H9 (cell line): ENCODE results near the gene EPS8L1. TPM values are rescaled to one million over a fixed set of nuclear protein-coding genes. Genes with fewer than 3 reads are reported as not detected.

Source experiments
- DNase-seq: peaks from one replicate; pipeline ENCODE4 v3.0.0-alpha.2; 2017
- H2AFZ ChIP-seq: one replicate; pipeline ENCODE4 v1.6.1; 2013; ENCODE audit warnings: mild to moderate bottlenecking, low read length, control low read depth, moderate library complexity
- H2AK5ac ChIP-seq: 2 replicates; pipeline ENCODE4 v1.6.1; 2013; ENCODE audit warnings: low read length, control low read depth, mixed read lengths; ENCODE audit not compliant: insufficient read length
- H2BK120ac ChIP-seq: one replicate; pipeline ENCODE4 v1.6.1; 2013; ENCODE audit warnings: low read depth, mild to moderate bottlenecking, low read length, control low read depth, inconsistent platforms; ENCODE audit not compliant: poor library complexity, severe bottlenecking
- H2BK12ac ChIP-seq: 2 replicates; pipeline ENCODE4 v1.6.1; 2013; ENCODE audit warnings: low read length, control low read depth, mixed read lengths, low read depth; ENCODE audit not compliant: insufficient read length
- H2BK15ac ChIP-seq: 2 replicates; pipeline ENCODE4 v1.6.1; 2013; ENCODE audit warnings: low read depth, low read length, control low read depth
- H2BK20ac ChIP-seq: one replicate; pipeline ENCODE4 v1.6.1; 2013; ENCODE audit warnings: low read depth, mild to moderate bottlenecking, low read length, control low read depth, inconsistent platforms; ENCODE audit not compliant: poor library complexity, severe bottlenecking
- H2BK5ac ChIP-seq: 2 replicates; pipeline ENCODE4 v1.6.1; 2013; ENCODE audit warnings: low read length, control low read depth, mixed read lengths; ENCODE audit not compliant: insufficient read length
- H3K14ac ChIP-seq: 2 replicates; pipeline ENCODE4 v1.6.1; 2013; ENCODE audit warnings: low read length, control low read depth; ENCODE audit not compliant: insufficient read depth
- H3K18ac ChIP-seq: 2 replicates; pipeline ENCODE4 v1.6.1; 2013; ENCODE audit warnings: low read depth, mild to moderate bottlenecking, mixed read lengths, low read length, control low read depth; ENCODE audit not compliant: insufficient read length
- H3K23ac ChIP-seq: 2 replicates; pipeline ENCODE4 v1.6.1; 2013; ENCODE audit warnings: low read length, control low read depth, mixed read lengths, low read depth; ENCODE audit not compliant: insufficient read length
- H3K23me2 ChIP-seq: 2 replicates; pipeline ENCODE4 v1.6.1; 2013; ENCODE audit warnings: low read depth, mild to moderate bottlenecking, mixed read lengths, low read length, control low read depth; ENCODE audit not compliant: insufficient read length, poor library complexity, severe bottlenecking
- H3K27ac ChIP-seq: 2 replicates; pipeline ENCODE4 v1.5.1; 2013; ENCODE audit warnings: low read length, control low read depth, mixed read lengths, low read depth; ENCODE audit not compliant: insufficient read length
- H3K27me3 ChIP-seq: 2 replicates; pipeline ENCODE4 v1.6.1; 2013; ENCODE audit warnings: low read length, control low read depth, inconsistent platforms; ENCODE audit not compliant: insufficient read depth
- H3K4ac ChIP-seq: 2 replicates; pipeline ENCODE4 v1.6.1; 2013; ENCODE audit warnings: low read depth, mild to moderate bottlenecking, control low read depth, inconsistent platforms, low read length, moderate library complexity
- H3K4me1 ChIP-seq: 2 replicates; pipeline ENCODE4 v1.6.1; 2013; ENCODE audit warnings: low read length, control low read depth, inconsistent platforms; ENCODE audit not compliant: insufficient read depth
- H3K4me2 ChIP-seq: 2 replicates; pipeline ENCODE4 v1.6.1; 2013; ENCODE audit warnings: low read length, control low read depth, mixed read lengths; ENCODE audit not compliant: insufficient read length, insufficient read depth
- H3K56ac ChIP-seq: 2 replicates; pipeline ENCODE4 v1.6.1; 2013; ENCODE audit warnings: low read depth, mild to moderate bottlenecking, mixed read lengths, low read length, control low read depth; ENCODE audit not compliant: insufficient read length
- H3K79me1 ChIP-seq: 2 replicates; pipeline ENCODE4 v1.6.1; 2013; ENCODE audit warnings: low read depth, mild to moderate bottlenecking, moderate library complexity, low read length, control low read depth, inconsistent platforms; ENCODE audit not compliant: insufficient read depth, poor library complexity, severe bottlenecking
- H3K79me2 ChIP-seq: 2 replicates; pipeline ENCODE4 v1.6.1; 2013; ENCODE audit warnings: low read length, control low read depth, inconsistent platforms; ENCODE audit not compliant: insufficient read depth
- H3K9ac ChIP-seq: 2 replicates; pipeline ENCODE4 v1.6.1; 2013; ENCODE audit warnings: low read length, control low read depth, mixed read lengths; ENCODE audit not compliant: insufficient read length; ENCODE audit errors: extremely low read depth
- H3K9me3 ChIP-seq: one replicate; pipeline ENCODE4 v1.6.1; 2013; ENCODE audit warnings: low read depth, low read length, inconsistent platforms; ENCODE audit not compliant: control insufficient read depth
- H3T11ph ChIP-seq: one replicate; pipeline ENCODE4 v1.6.1; 2013; ENCODE audit warnings: mild to moderate bottlenecking, low read length, control low read depth, inconsistent platforms
- H4K20me1 ChIP-seq: one replicate; pipeline ENCODE4 v1.6.1; 2013; ENCODE audit not compliant: control insufficient read depth, insufficient read length, insufficient read depth
- H4K5ac ChIP-seq: 2 replicates; pipeline ENCODE4 v1.6.1; 2013; ENCODE audit warnings: low read depth, mild to moderate bottlenecking, mixed read lengths, low read length, control low read depth; ENCODE audit not compliant: insufficient read length
- H4K8ac ChIP-seq: replicated peaks from 2 replicates; pipeline ENCODE4 v1.6.1; 2013; ENCODE audit warnings: low read length, control low read depth, mixed read lengths, low read depth; ENCODE audit not compliant: insufficient read length
- H4K91ac ChIP-seq: 2 replicates; pipeline ENCODE4 v1.6.1; 2013; ENCODE audit warnings: low read depth, mild to moderate bottlenecking, moderate library complexity, mixed read lengths, low read length, control low read depth; ENCODE audit not compliant: insufficient read length
- H3K27ac Mint-ChIP-seq, 3 experiments: 2 replicates in 2 of 3; 3 replicates in 1 of 3; pipeline ENCODE4 v1.8.0; 2020 to 2021; ENCODE audit warnings: mixed read lengths in 3 of 3, mild to moderate bottlenecking in 1 of 3, moderate library complexity in 1 of 3
- H3K27me3 Mint-ChIP-seq: 2 replicates; pipeline ENCODE4 v1.8.0; 2021; ENCODE audit warnings: low read depth, mild to moderate bottlenecking, moderate library complexity, mixed read lengths
- H3K36me3 Mint-ChIP-seq, 3 experiments: 2 replicates in 2 of 3; 3 replicates in 1 of 3; pipeline ENCODE4 v1.8.0; 2020 to 2021; ENCODE audit warnings: low read depth in 3 of 3, mixed read lengths in 3 of 3; ENCODE audit not compliant: insufficient read depth in 1 of 3
- H3K4me1 Mint-ChIP-seq, 2 experiments: 2 replicates each; pipeline ENCODE4 v1.8.0; 2020; ENCODE audit warnings: mixed read lengths in 2 of 2
- H3K4me3 Mint-ChIP-seq, 2 experiments: 2 replicates in 1 of 2; 3 replicates in 1 of 2; pipeline ENCODE4 v1.8.0; 2020 to 2021; ENCODE audit warnings: mild to moderate bottlenecking in 2 of 2, mixed read lengths in 2 of 2, moderate library complexity in 1 of 2
- H3K9me3 Mint-ChIP-seq, 2 experiments: 2 replicates in 1 of 2; 3 replicates in 1 of 2; pipeline ENCODE4 v1.8.0; 2020; ENCODE audit warnings: mild to moderate bottlenecking in 2 of 2, mixed read lengths in 2 of 2, moderate library complexity in 1 of 2
- WGBS: extraction: QIAGEN DNeasy Blood & Tissue Kit; methylation state at CpG from one replicate; pipeline ENCODE4 v1.1.7; 2013; ENCODE audit warnings: missing lambda C conversion rate, low lambda C conversion rate, mixed read lengths; ENCODE audit not compliant: insufficient read length; ENCODE audit errors: extremely low coverage; 5-methylcytosine and 5-hydroxymethylcytosine counted together
- total RNA-seq: library from RNA; stranded (reverse); gene quantifications from 2 replicates; pipeline ENCODE4 v1.2.1, GENCODE V29; 2021
- TF ChIP-seq, protein P1 (sequence below): fragments of 200-600 bp; sonication (generic); conservative IDR thresholded peaks from 3 replicates; pipeline ENCODE4 v1.8.0; 2021; ENCODE audit warnings: antibody characterized with exemption, mild to moderate bottlenecking

The EPS8L1 gene
- total RNA-seq, 1 experiment from 2014 or later = 24.0 TPM

DNA sequence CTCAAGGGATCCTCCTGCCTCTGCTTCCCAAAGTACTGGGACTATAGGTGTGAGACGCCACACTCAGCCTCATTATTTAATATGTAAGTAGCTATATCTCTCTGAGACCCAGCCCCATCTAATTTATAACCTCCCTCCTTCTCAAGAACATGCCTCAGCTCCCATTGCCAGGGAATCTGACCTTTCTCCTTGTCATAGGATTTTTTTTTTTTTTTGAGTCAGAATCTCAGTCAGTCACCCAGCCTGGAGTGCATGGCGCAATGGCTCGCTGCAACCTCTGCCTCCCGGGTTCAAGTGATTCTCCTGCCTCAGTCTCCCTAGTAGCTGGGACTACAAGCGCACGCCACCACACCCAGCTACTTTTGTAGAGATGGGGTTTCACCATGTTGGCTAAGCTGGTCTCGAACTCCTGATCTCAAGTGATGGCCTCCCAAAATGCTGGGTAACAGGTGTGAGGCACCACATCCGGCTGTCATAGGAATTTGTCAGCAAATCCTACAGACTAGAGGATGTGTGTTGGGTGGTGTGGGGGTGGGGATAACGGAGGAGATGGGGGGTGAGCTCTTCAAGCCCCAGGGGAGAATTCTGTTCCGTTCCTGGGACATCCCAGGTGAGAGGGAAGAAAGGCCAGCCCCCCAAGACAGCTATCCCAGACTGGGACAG, 5.1 kb upstream of the EPS8L1 start:
- Histone ChIP-seq H2BK12ac (no peak overlapping the region), H3K9ac (no peak overlapping the region), H3K23ac (no peak overlapping the region), H3K56ac (no peak overlapping the region), H3K79me2 (no peaks in the 10 kb centered on the region), H2AFZ (no peak overlapping the region), H3K27me3 (peaks cover 40% of the 10 kb centered on the region), H2BK5ac (no peak overlapping the region), H3K4ac (no peak overlapping the region), H2BK15ac (no peak overlapping the region), H4K91ac (no peak overlapping the region), H3K9me3 (no peaks in the 10 kb centered on the region), H3T11ph (no peak overlapping the region), H3K18ac (no peak overlapping the region), H4K8ac (no peak overlapping the region), H3K4me1 (peaks cover 9% of the 10 kb centered on the region), H3K27ac (no peak overlapping the region), H3K23me2 (peaks cover 8% of the 10 kb centered on the region), H3K14ac (no peak overlapping the region), H3K79me1 (no peaks in the 10 kb centered on the region), H3K4me2 (no peak overlapping the region), H2BK20ac (no peak overlapping the region), H2BK120ac (no peak overlapping the region), H2AK5ac (no peak overlapping the region), H4K5ac (no peak overlapping the region), H4K20me1 (no peaks in the 10 kb centered on the region)
- peaks cover 98% of the 10 kb centered on the region for H3K27me3 Mint-ChIP-seq
- H3K4me3 Mint-ChIP-seq = peak overlapping the region in 1 of 2 experiments; percentile 65; a peak in 2 of 5 replicates
- peaks cover 22 to 30% of the 10 kb centered on the region in 2 experiments for H3K4me1 Mint-ChIP-seq
- H3K36me3 Mint-ChIP-seq = no peaks in the 10 kb centered on the region
- TF ChIP-seq, protein P1, sequence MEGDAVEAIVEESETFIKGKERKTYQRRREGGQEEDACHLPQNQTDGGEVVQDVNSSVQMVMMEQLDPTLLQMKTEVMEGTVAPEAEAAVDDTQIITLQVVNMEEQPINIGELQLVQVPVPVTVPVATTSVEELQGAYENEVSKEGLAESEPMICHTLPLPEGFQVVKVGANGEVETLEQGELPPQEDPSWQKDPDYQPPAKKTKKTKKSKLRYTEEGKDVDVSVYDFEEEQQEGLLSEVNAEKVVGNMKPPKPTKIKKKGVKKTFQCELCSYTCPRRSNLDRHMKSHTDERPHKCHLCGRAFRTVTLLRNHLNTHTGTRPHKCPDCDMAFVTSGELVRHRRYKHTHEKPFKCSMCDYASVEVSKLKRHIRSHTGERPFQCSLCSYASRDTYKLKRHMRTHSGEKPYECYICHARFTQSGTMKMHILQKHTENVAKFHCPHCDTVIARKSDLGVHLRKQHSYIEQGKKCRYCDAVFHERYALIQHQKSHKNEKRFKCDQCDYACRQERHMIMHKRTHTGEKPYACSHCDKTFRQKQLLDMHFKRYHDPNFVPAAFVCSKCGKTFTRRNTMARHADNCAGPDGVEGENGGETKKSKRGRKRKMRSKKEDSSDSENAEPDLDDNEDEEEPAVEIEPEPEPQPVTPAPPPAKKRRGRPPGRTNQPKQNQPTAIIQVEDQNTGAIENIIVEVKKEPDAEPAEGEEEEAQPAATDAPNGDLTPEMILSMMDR = no peak
- peaks cover 5% of the 10 kb centered on the region in 2 experiments; a peak in 4 of 5 replicates for H3K9me3 Mint-ChIP-seq
- DNase-seq = no peak
- WGBS = no CpG with 5 or more reads among the region's 10 CpGs
- no peak overlapping the region for H3K27ac Mint-ChIP-seq
